HEK293 (cell line): ENCODE data around the gene OR2V2.
A peak's percentile ranks its signal among the peaks of the same experiment; 100 is the strongest.

Experiments used
- HOXD13 ChIP-seq: sonication (generic); formaldehyde crosslinking; IDR thresholded peaks from 2 replicates; pipeline ENCODE4 v1.8.0; 2022; ENCODE audit warnings: missing genetic modification reagents, borderline replicate concordance
- KLF7 ChIP-seq: fragments of 450-650 bp; formaldehyde crosslinking; IDR thresholded peaks from 2 replicates; pipeline ENCODE4 v1.5.1; 2016; ENCODE audit warnings: missing biosample characterization, missing genetic modification characterization, borderline replicate concordance
- OVOL3 ChIP-seq: fragments of 450-650 bp; formaldehyde crosslinking; IDR thresholded peaks from 2 replicates; pipeline ENCODE4 v1.5.1; 2016; ENCODE audit warnings: missing biosample characterization, missing genetic modification characterization
- SALL2 ChIP-seq: fragments of 450-650 bp; formaldehyde crosslinking; IDR thresholded peaks from 2 replicates; pipeline ENCODE4 v1.5.0; 2017; ENCODE audit warnings: missing biosample characterization, mild to moderate bottlenecking, missing genetic modification characterization, borderline replicate concordance
- WT1 ChIP-seq: fragments of 450-650 bp; formaldehyde crosslinking; IDR thresholded peaks from 2 replicates; pipeline ENCODE4 v1.5.1; 2016; ENCODE audit warnings: missing biosample characterization, missing genetic modification characterization
- ZIC2 ChIP-seq: fragments of 450-650 bp; formaldehyde crosslinking; IDR thresholded peaks from 2 replicates; pipeline ENCODE4 v1.5.1; 2016; ENCODE audit warnings: missing biosample characterization, missing genetic modification characterization
- ZNF10 ChIP-seq: fragments of 450-650 bp; formaldehyde crosslinking; IDR thresholded peaks from 2 replicates; pipeline ENCODE4 v1.5.1; 2017; ENCODE audit warnings: missing biosample characterization, missing genetic modification characterization
- ZNF184 ChIP-seq: fragments of 450-650 bp; IDR thresholded peaks from 2 replicates; pipeline ENCODE4 v1.5.1; 2018; ENCODE audit warnings: missing biosample characterization, mild to moderate bottlenecking, missing genetic modification characterization
- ZNF2 ChIP-seq: fragments of 450-650 bp; formaldehyde crosslinking; IDR thresholded peaks from 2 replicates; pipeline ENCODE4 v1.5.1; 2016; ENCODE audit warnings: missing biosample characterization, missing genetic modification characterization
- ZNF211 ChIP-seq: fragments of 450-650 bp; formaldehyde crosslinking; IDR thresholded peaks from 2 replicates; pipeline ENCODE4 v1.5.1; 2016; ENCODE audit warnings: low read depth, missing biosample characterization, missing genetic modification characterization
- ZNF266 ChIP-seq: fragments of 450-650 bp; formaldehyde crosslinking; IDR thresholded peaks from 2 replicates; pipeline ENCODE4 v1.5.1; 2016; ENCODE audit warnings: missing biosample characterization, missing genetic modification characterization, low read depth
- ZNF292 ChIP-seq: fragments of 450-650 bp; formaldehyde crosslinking; IDR thresholded peaks from 2 replicates; pipeline ENCODE4 v1.5.1; 2016; ENCODE audit warnings: low read depth, missing biosample characterization, missing genetic modification characterization, borderline replicate concordance
- ZNF324 ChIP-seq: fragments of 450-650 bp; formaldehyde crosslinking; IDR thresholded peaks from 2 replicates; pipeline ENCODE4 v1.5.1; 2016; ENCODE audit warnings: missing biosample characterization, missing genetic modification characterization
- ZNF335 ChIP-seq: fragments of 450-650 bp; formaldehyde crosslinking; conservative IDR thresholded peaks from 2 replicates; pipeline ENCODE4 v1.5.1; 2016; ENCODE audit warnings: missing biosample characterization, missing genetic modification characterization
- ZNF354C ChIP-seq: fragments of 450-650 bp; formaldehyde crosslinking; IDR thresholded peaks from 2 replicates; pipeline ENCODE4 v1.5.1; 2016; ENCODE audit warnings: missing biosample characterization, missing genetic modification characterization, low read depth, borderline replicate concordance
- ZNF394 ChIP-seq: fragments of 450-650 bp; formaldehyde crosslinking; IDR thresholded peaks from 2 replicates; pipeline ENCODE4 v1.5.1; 2016; ENCODE audit warnings: missing biosample characterization, missing genetic modification characterization, mild to moderate bottlenecking, moderate library complexity, borderline replicate concordance
- ZNF473 ChIP-seq: fragments of 450-650 bp; formaldehyde crosslinking; IDR thresholded peaks from 2 replicates; pipeline ENCODE4 v1.5.1; 2017; ENCODE audit warnings: missing biosample characterization, missing genetic modification characterization
- ZNF529 ChIP-seq: fragments of 450-650 bp; formaldehyde crosslinking; IDR thresholded peaks from 2 replicates; pipeline ENCODE4 v1.5.1; 2017; ENCODE audit warnings: missing genetic modification characterization, missing biosample characterization; ENCODE audit not compliant: insufficient replicate concordance
- ZNF571 ChIP-seq: fragments of 450-650 bp; formaldehyde crosslinking; IDR thresholded peaks from 2 replicates; pipeline ENCODE4 v1.5.0; 2017; ENCODE audit warnings: missing biosample characterization, missing genetic modification characterization
- ZNF677 ChIP-seq: fragments of 450-650 bp; IDR thresholded peaks from 2 replicates; pipeline ENCODE4 v1.5.0; 2018; ENCODE audit warnings: missing biosample characterization, mild to moderate bottlenecking, missing genetic modification characterization, moderate library complexity
- ZSCAN23 ChIP-seq: fragments of 450-650 bp; formaldehyde crosslinking; IDR thresholded peaks from 2 replicates; pipeline ENCODE4 v1.5.1; 2016; ENCODE audit warnings: missing biosample characterization, missing genetic modification characterization
- ZSCAN30 ChIP-seq: fragments of 450-650 bp; IDR thresholded peaks from 2 replicates; pipeline ENCODE4 v1.5.1; 2018; ENCODE audit warnings: missing biosample characterization, mild to moderate bottlenecking, missing genetic modification characterization, moderate library complexity
- TF ChIP-seq, protein P1 (sequence below): fragments of 450-650 bp; formaldehyde crosslinking; IDR thresholded peaks from 2 replicates; pipeline ENCODE4 v1.5.1; 2016; ENCODE audit warnings: missing biosample characterization, missing genetic modification characterization
- TF ChIP-seq, protein P2 (sequence below): fragments of 450-650 bp; formaldehyde crosslinking; IDR thresholded peaks from 2 replicates; pipeline ENCODE4 v1.5.1; 2017; ENCODE audit warnings: missing biosample characterization, missing genetic modification characterization
- TF ChIP-seq, protein P3 (sequence below): fragments of 450-650 bp; formaldehyde crosslinking; IDR thresholded peaks from 2 replicates; pipeline ENCODE4 v1.5.1; 2016; ENCODE audit warnings: missing biosample characterization, missing genetic modification characterization
- TF ChIP-seq, protein P4 (sequence below): fragments of 450-650 bp; formaldehyde crosslinking; IDR thresholded peaks from 2 replicates; pipeline ENCODE4 v1.5.1; 2016; ENCODE audit warnings: missing biosample characterization, missing genetic modification characterization, low read depth
- TF ChIP-seq, protein P5 (sequence below): fragments of 450-650 bp; formaldehyde crosslinking; IDR thresholded peaks from 2 replicates; pipeline ENCODE4; 2016; ENCODE audit warnings: missing biosample characterization, missing genetic modification characterization
- TF ChIP-seq, protein P6 (sequence below): fragments of 450-650 bp; formaldehyde crosslinking; IDR thresholded peaks from 2 replicates; pipeline ENCODE4 v1.5.1; 2016; ENCODE audit warnings: missing biosample characterization, missing genetic modification characterization

Gene OR2V2

DNA sequence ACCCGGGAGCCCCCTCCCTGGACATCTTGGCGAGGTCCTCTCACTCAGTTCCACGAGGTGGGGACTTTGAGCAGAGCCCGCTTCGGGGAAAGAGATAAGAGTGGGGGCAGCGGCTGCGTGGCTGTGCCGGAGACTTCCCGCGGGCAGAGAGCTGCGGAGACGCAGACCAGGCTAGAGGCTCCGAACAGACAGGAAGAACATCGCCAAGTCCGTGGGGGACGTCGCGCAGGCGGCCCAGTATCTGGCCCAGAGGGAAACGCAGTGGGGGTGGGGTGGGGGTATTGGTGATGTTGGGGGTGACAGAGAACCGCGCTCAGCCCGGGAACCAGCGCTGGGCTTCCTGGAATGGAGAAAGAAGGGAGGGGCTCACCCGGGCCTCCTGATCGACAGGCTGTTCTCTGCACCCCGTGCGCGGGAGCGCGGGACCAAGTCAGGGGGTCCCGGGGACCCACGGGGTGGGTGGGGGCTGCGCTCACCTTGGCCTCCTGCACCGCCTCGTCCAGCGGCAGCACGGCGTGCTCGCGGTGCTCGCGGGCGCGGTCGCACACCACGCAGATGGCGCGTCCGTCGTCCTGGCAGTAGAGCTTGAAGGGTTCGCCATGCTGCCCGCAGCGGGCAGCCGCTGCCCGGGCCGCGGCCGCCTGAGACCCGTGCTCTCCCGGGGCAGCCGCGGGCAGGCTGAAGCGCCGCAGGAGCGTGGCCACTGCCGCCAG is 56.9 kb downstream of the OR2V2 start (continued):
- no peak for TF ChIP-seq ZNF394
- TF ChIP-seq ZNF2 (tag by site-specific recombination): no peak
- no peak for TF ChIP-seq KLF7 (tag by site-specific recombination)
- TF ChIP-seq, protein P1, sequence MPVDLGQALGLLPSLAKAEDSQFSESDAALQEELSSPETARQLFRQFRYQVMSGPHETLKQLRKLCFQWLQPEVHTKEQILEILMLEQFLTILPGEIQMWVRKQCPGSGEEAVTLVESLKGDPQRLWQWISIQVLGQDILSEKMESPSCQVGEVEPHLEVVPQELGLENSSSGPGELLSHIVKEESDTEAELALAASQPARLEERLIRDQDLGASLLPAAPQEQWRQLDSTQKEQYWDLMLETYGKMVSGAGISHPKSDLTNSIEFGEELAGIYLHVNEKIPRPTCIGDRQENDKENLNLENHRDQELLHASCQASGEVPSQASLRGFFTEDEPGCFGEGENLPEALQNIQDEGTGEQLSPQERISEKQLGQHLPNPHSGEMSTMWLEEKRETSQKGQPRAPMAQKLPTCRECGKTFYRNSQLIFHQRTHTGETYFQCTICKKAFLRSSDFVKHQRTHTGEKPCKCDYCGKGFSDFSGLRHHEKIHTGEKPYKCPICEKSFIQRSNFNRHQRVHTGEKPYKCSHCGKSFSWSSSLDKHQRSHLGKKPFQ (tag by site-specific recombination): no peak
- no peak for TF ChIP-seq ZIC2 (tag by site-specific recombination)
- no peak for TF ChIP-seq ZNF211 (tag by site-specific recombination)
- TF ChIP-seq ZNF10: no peak
- TF ChIP-seq ZNF473 (tag by site-specific recombination): no peak
- TF ChIP-seq SALL2 (tag by site-specific recombination): no peak
- TF ChIP-seq ZSCAN30: no peak
- no peak for TF ChIP-seq OVOL3 (tag by site-specific recombination)
- TF ChIP-seq WT1 (tag by site-specific recombination): no peak
- no peak for TF ChIP-seq ZNF324 (tag by site-specific recombination)
- no peak for TF ChIP-seq ZNF529 (tag by site-specific recombination)
- no peak for TF ChIP-seq ZNF266 (tag by site-specific recombination)
- TF ChIP-seq ZNF292 (tag by site-specific recombination): no peak
- no peak for TF ChIP-seq ZNF184
- TF ChIP-seq, protein P2, sequence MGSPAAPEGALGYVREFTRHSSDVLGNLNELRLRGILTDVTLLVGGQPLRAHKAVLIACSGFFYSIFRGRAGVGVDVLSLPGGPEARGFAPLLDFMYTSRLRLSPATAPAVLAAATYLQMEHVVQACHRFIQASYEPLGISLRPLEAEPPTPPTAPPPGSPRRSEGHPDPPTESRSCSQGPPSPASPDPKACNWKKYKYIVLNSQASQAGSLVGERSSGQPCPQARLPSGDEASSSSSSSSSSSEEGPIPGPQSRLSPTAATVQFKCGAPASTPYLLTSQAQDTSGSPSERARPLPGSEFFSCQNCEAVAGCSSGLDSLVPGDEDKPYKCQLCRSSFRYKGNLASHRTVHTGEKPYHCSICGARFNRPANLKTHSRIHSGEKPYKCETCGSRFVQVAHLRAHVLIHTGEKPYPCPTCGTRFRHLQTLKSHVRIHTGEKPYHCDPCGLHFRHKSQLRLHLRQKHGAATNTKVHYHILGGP (tag by site-specific recombination): no peak
- TF ChIP-seq ZSCAN23 (tag by site-specific recombination): 0 out of 2 replicates have a peak, but pooled peaks have one; percentile 29
- no peak for TF ChIP-seq ZNF354C
- TF ChIP-seq, protein P3, sequence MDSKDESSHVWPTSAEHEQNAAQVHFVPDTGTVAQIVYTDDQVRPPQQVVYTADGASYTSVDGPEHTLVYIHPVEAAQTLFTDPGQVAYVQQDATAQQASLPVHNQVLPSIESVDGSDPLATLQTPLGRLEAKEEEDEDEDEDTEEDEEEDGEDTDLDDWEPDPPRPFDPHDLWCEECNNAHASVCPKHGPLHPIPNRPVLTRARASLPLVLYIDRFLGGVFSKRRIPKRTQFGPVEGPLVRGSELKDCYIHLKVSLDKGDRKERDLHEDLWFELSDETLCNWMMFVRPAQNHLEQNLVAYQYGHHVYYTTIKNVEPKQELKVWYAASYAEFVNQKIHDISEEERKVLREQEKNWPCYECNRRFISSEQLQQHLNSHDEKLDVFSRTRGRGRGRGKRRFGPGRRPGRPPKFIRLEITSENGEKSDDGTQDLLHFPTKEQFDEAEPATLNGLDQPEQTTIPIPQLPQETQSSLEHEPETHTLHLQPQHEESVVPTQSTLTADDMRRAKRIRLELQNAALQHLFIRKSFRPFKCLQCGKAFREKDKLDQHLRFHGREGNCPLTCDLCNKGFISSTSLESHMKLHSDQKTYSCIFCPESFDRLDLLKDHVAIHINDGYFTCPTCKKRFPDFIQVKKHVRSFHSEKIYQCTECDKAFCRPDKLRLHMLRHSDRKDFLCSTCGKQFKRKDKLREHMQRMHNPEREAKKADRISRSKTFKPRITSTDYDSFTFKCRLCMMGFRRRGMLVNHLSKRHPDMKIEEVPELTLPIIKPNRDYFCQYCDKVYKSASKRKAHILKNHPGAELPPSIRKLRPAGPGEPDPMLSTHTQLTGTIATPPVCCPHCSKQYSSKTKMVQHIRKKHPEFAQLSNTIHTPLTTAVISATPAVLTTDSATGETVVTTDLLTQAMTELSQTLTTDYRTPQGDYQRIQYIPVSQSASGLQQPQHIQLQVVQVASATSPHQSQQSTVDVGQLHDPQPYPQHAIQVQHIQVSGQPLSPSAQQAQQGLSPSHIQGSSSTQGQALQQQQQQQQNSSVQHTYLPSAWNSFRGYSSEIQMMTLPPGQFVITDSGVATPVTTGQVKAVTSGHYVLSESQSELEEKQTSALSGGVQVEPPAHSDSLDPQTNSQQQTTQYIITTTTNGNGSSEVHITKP: peak; percentile 42; the same call in 1 of the 2 replicates
- TF ChIP-seq, protein P4, sequence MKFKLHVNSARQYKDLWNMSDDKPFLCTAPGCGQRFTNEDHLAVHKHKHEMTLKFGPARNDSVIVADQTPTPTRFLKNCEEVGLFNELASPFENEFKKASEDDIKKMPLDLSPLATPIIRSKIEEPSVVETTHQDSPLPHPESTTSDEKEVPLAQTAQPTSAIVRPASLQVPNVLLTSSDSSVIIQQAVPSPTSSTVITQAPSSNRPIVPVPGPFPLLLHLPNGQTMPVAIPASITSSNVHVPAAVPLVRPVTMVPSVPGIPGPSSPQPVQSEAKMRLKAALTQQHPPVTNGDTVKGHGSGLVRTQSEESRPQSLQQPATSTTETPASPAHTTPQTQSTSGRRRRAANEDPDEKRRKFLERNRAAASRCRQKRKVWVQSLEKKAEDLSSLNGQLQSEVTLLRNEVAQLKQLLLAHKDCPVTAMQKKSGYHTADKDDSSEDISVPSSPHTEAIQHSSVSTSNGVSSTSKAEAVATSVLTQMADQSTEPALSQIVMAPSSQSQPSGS (tag by site-specific recombination): no peak
- TF ChIP-seq, protein P5, sequence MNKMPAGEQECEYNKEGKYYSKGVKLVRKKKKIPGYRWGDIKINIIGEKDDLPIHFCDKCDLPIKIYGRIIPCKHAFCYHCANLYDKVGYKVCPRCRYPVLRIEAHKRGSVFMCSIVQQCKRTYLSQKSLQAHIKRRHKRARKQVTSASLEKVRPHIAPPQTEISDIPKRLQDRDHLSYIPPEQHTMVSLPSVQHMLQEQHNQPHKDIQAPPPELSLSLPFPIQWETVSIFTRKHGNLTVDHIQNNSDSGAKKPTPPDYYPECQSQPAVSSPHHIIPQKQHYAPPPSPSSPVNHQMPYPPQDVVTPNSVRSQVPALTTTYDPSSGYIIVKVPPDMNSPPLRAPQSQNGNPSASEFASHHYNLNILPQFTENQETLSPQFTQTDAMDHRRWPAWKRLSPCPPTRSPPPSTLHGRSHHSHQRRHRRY (tag by site-specific recombination): no peak
- no peak for TF ChIP-seq ZNF677 (tag by site-specific recombination)
- TF ChIP-seq ZNF571 (tag by site-specific recombination): no peak
- TF ChIP-seq HOXD13 (CRISPR knock-in tag): no peak
- TF ChIP-seq, protein P6, sequence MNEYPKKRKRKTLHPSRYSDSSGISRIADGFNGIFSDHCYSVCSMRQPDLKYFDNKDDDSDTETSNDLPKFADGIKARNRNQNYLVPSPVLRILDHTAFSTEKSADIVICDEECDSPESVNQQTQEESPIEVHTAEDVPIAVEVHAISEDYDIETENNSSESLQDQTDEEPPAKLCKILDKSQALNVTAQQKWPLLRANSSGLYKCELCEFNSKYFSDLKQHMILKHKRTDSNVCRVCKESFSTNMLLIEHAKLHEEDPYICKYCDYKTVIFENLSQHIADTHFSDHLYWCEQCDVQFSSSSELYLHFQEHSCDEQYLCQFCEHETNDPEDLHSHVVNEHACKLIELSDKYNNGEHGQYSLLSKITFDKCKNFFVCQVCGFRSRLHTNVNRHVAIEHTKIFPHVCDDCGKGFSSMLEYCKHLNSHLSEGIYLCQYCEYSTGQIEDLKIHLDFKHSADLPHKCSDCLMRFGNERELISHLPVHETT: 0 out of 2 replicates have a peak, but pooled peaks have one; percentile 34
- peak; percentile 77 for TF ChIP-seq ZNF335 (tag by site-specific recombination)
